ENCODE results near the gene GALNT17. TPM values are rescaled to one million over a fixed set of nuclear protein-coding genes. Genes with fewer than 3 reads are reported as not detected.

The GALNT17 gene
- polyA plus RNA-seq, 1 experiment, result not detected

- Histone ChIP-seq H3K9me3 (ENCODE audit: control insufficient read depth, insufficient read depth, low read length) (peaks cover 38% of the 10 kb centered on the region), H3K4me3 (ENCODE audit: low read depth, low read length) (no peak overlapping the region), H3K27me3 (ENCODE audit: control insufficient read depth, insufficient read depth, low read length) (no peaks in the 10 kb centered on the region), H3K27ac (ENCODE audit: low read depth, low read length) (no peak overlapping the region)
- CTCF ChIA-PET, result no interaction called here
- POLR2A ChIA-PET, result no interaction called here
- no peak for DNase-seq (ENCODE audit: low read depth, low spot score)
- TF ChIP-seq CTCF (IDR thresholded peaks at IDR 0.05; ENCODE audit: low read depth, low read length), result no peak
Observed at GRCh38 chr7:71477441-71477840, 345.5 kb downstream of the GALNT17 start.

- DNase-seq (ENCODE audit: low read depth, low spot score), result no peak
- Histone ChIP-seq H3K9me3 (ENCODE audit: control insufficient read depth, insufficient read depth, low read length) (peaks cover 43% of the 10 kb centered on the region), H3K4me3 (ENCODE audit: low read depth, low read length) (no peak overlapping the region), H3K27me3 (ENCODE audit: control insufficient read depth, insufficient read depth, low read length) (no peaks in the 10 kb centered on the region), H3K27ac (ENCODE audit: low read depth, low read length) (no peak overlapping the region)
- no peak for TF ChIP-seq CTCF (IDR thresholded peaks at IDR 0.05; ENCODE audit: low read depth, low read length)
- CTCF ChIA-PET, result no interaction called here
- POLR2A ChIA-PET, result no interaction called here
Observed at GRCh38 chr7:71479231-71479630, 347.3 kb downstream of the GALNT17 start.

GRCh38 chr7:71480791-71481190, 348.8 kb downstream of the GALNT17 start:
- TF ChIP-seq CTCF (IDR thresholded peaks at IDR 0.05; ENCODE audit: low read depth, low read length), result no peak
- Histone ChIP-seq H3K27me3 (ENCODE audit: control insufficient read depth, insufficient read depth, low read length) (no peaks in the 10 kb centered on the region), H3K9me3 (ENCODE audit: control insufficient read depth, insufficient read depth, low read length) (peaks cover 39% of the 10 kb centered on the region), H3K4me3 (ENCODE audit: low read depth, low read length) (no peak overlapping the region), H3K27ac (ENCODE audit: low read depth, low read length) (no peak overlapping the region)
- ChIA-PET POLR2A (no interaction called here), CTCF (no interaction called here)
- DNase-seq (ENCODE audit: low read depth, low spot score), result no peak

- Histone ChIP-seq H3K27ac (ENCODE audit: low read depth, low read length) (no peak overlapping the region), H3K27me3 (ENCODE audit: control insufficient read depth, insufficient read depth, low read length) (no peaks in the 10 kb centered on the region), H3K9me3 (ENCODE audit: control insufficient read depth, insufficient read depth, low read length) (peaks cover 49% of the 10 kb centered on the region), H3K4me3 (ENCODE audit: low read depth, low read length) (no peak overlapping the region)
- POLR2A ChIA-PET, result no interaction called here
- no peak for DNase-seq (ENCODE audit: low read depth, low spot score)
- TF ChIP-seq CTCF (IDR thresholded peaks at IDR 0.05; ENCODE audit: low read depth, low read length), result no peak
- CTCF ChIA-PET, result no interaction called here
Observed at GRCh38 chr7:71482284-71482683, 350.3 kb downstream of the GALNT17 start.

GRCh38 chr7:71484380-71484779, 352.4 kb downstream of the GALNT17 start:
- H3K9me3 ChIP-seq (ENCODE audit: control insufficient read depth, insufficient read depth, low read length), result peaks cover 51% of the 10 kb centered on the region
- no peak overlapping the region for H3K27ac ChIP-seq (ENCODE audit: low read depth, low read length)
- H3K27me3 ChIP-seq (ENCODE audit: control insufficient read depth, insufficient read depth, low read length), result no peaks in the 10 kb centered on the region
- POLR2A ChIA-PET, result no interaction called here
- CTCF ChIA-PET, result interaction anchor here (0.6 kb wide), 1 partner anchor 1302 kb away, joined by 6 read pairs; no protein-coding TSS in a partner anchor
- no peak overlapping the region for H3K4me3 ChIP-seq (ENCODE audit: low read depth, low read length)
- TF ChIP-seq CTCF (IDR thresholded peaks at IDR 0.05; ENCODE audit: low read depth, low read length), result no peak
- DNase-seq (ENCODE audit: low read depth, low spot score), result no peak

Data from AG04450 (cell line).